Muscle of leg (tissue), 11 donors: ENCODE data around the gene METTL22. TPM values are rescaled to one million over a fixed set of nuclear protein-coding genes. Genes with fewer than 3 reads are reported as not detected.
A peak's percentile ranks its signal among the peaks of the same experiment; 100 is the strongest.

ENCODE experiments used
- DNase-seq: peaks from one replicate; pipeline ENCODE4 v3.0.0; 2013
- H3K27ac ChIP-seq: one replicate; pipeline ENCODE4 v1.5.1; 2013; ENCODE audit warnings: mild to moderate bottlenecking, low read length, control low read depth
- H3K27me3 ChIP-seq: one replicate; pipeline ENCODE4 v1.6.1; 2013; ENCODE audit warnings: low read length; ENCODE audit not compliant: control insufficient read depth, insufficient read depth
- H3K36me3 ChIP-seq: one replicate; pipeline ENCODE4 v1.6.1; 2013; ENCODE audit warnings: low read length; ENCODE audit not compliant: control insufficient read depth, insufficient read depth
- H3K4me1 ChIP-seq: one replicate; pipeline ENCODE4 v1.6.1; 2013; ENCODE audit warnings: low read length; ENCODE audit not compliant: control insufficient read depth, insufficient read depth
- H3K4me3 ChIP-seq: one replicate; pipeline ENCODE4 v1.5.1; 2013; ENCODE audit warnings: low read length, control low read depth
- H3K9me3 ChIP-seq: replicated peaks from 2 replicates; pipeline ENCODE4 v1.6.1; 2013; ENCODE audit warnings: low read depth, low read length; ENCODE audit not compliant: control insufficient read depth
- WGBS: methylation state at CpG from one replicate; pipeline ENCODE4 v1.1.5; 2013; ENCODE audit warnings: missing lambda C conversion rate; ENCODE audit not compliant: insufficient coverage; 5-methylcytosine and 5-hydroxymethylcytosine counted together
- polyA plus RNA-seq, 8 donors: library from polyadenylated mRNA; unstranded; fragments of 120-200 nt; gene quantifications; one replicate each; pipeline versions ENCODE4 v1.2.1 to v1.2.3, GENCODE V29; 2013; ENCODE audit warnings: inconsistent platforms in 1 of 8, low replicate concordance in 1 of 8; ENCODE audit not compliant: insufficient read length in 8 of 8, insufficient read depth in 1 of 8
- total RNA-seq: library from RNA; stranded (reverse); fragments of 120-200 nt; gene quantifications from one replicate; pipeline ENCODE4 v1.2.4, GENCODE V29; 2013

The METTL22 gene
- total and polyA plus RNA-seq, 9 donors = 12.6 to 22.8 (median 17.9) TPM

DNA sequence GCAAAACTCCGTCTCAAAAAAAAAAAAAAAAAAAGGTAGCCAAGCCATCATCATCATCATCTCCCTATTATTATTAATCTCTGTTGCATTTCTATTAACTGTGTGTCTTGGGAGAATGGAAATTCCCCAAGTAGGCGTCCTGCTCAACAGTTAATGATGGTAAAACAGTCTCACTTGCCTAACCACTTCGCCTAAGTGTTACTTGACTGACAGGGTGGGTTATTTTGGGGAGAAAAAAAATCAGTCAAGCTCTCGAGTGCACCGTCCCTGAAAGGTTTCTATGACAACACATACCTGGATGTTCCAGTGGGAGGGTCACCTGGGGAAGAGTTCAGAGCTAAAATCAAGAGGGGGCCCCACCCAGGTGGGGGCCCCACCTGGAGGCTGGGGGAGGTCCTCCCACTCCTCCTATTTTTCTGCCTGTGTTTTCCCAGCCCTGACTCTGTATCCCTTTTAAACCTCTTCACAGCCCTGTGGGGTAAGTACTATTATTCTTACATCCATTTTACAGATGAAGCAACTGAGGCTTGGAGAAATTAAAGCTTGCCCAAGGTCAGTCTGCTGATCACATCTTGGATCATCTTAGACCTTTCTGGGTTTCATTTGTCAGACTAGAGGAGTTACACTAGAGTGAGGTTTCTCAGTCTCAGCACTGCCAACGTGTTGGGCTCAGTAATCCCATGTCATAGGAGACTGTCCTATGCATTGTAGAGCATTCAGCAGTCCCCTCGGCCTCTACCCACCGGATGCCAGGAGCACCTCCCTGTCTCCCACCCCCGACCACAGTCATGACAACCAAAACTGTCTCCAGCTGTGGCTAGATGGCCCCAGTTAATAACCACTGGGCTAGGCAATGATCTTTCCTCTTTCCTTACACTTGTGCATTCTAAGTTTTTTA is 41.9 kb downstream of the METTL22 start:
- Histone ChIP-seq H3K27me3 (no peaks in the 10 kb centered on the region), H3K9me3 (no peaks in the 10 kb centered on the region), H3K27ac (no peak overlapping the region), H3K4me1 (no peaks in the 10 kb centered on the region), H3K36me3 (peaks cover 30% of the 10 kb centered on the region), H3K4me3 (no peak overlapping the region)
- no peak for DNase-seq
- WGBS = 85% methylated on average over 2 of the region's 9 CpGs

- Histone ChIP-seq H3K27ac (no peak overlapping the region), H3K27me3 (no peaks in the 10 kb centered on the region), H3K36me3 (peaks cover 30% of the 10 kb centered on the region), H3K9me3 (no peaks in the 10 kb centered on the region), H3K4me1 (no peaks in the 10 kb centered on the region), H3K4me3 (no peak overlapping the region)
- 61% methylated on average over 4 of the region's 6 CpGs for WGBS
- DNase-seq = no peak
These were observed 44.0 kb downstream of the METTL22 start for GRCh38 chr16:8665529-8665928.

DNA sequence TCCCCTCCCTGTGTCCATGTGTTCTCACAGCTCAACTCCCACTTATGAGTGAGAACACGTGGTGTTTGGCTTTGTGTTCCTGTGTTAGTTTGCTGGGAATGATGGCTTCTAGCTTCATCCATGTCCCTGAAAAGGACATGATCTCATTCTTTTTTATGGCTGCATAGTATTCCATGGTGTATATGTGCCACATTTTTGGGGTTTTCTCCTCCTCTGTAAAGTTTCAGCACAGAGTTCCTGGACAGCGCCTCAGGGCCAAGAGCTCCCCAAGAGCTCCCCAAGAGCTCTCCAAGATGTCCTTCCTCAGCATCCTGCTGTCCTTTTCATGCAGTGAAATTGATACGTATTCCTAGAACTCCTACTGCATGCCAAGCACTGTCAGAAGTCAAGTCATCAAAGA is 46.0 kb downstream of the METTL22 start:
- no peaks in the 10 kb centered on the region for H3K9me3 ChIP-seq
- no peaks in the 10 kb centered on the region for H3K4me1 ChIP-seq
- H3K27ac ChIP-seq = no peak overlapping the region
- H3K27me3 ChIP-seq = no peaks in the 10 kb centered on the region
- 92% methylated on average over 2 of the region's 3 CpGs for WGBS
- peaks cover 30% of the 10 kb centered on the region for H3K36me3 ChIP-seq
- no peak overlapping the region for H3K4me3 ChIP-seq
- no peak for DNase-seq

- WGBS = 79% methylated on average over 2 of the region's 5 CpGs
- Histone ChIP-seq H3K9me3 (no peaks in the 10 kb centered on the region), H3K4me1 (no peaks in the 10 kb centered on the region), H3K4me3 (no peak overlapping the region), H3K36me3 (peaks cover 30% of the 10 kb centered on the region), H3K27ac (no peak overlapping the region), H3K27me3 (no peaks in the 10 kb centered on the region)
- DNase-seq = no peak
These were observed 46.6 kb downstream of the METTL22 start for GRCh38 chr16:8668113-8668512.

- H3K4me3 ChIP-seq = no peak overlapping the region
- no peak for DNase-seq
- WGBS = no CpG with 5 or more reads among the region's 1 CpG
These were observed 48.0 kb downstream of the METTL22 start for GRCh38 chr16:8669481-8669880.

DNA sequence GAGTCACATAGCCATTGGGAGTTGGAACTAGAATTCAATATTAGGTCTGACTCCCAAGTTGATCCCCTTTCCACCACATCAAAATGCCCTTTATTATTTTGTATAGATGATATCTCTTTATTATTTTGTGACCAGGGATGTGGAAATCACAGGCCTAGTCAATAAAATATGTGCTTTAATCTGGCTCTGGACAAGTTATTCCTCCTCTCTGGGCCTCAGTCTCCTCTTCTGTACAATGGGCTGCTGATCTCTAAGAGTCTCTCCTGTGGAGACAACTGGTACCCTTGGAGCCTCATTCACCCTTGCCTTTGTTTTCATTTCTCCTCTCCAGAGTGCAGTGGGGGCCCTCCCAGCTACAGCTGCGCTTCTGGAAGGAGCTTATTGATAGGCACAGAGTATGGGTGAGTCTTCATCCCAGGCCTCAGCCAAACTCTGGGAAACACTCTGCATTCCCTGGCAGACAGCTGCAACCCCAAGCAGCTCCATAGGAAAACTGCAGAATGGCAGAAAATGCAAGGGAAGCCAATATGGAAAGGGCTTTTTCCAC is 48.6 kb downstream of the METTL22 start:
- H3K9me3 ChIP-seq = no peaks in the 10 kb centered on the region
- H3K27ac ChIP-seq = no peak overlapping the region
- peaks cover 16% of the 10 kb centered on the region for H3K36me3 ChIP-seq
- peaks cover 11% of the 10 kb centered on the region for H3K4me1 ChIP-seq
- DNase-seq = no peak
- H3K4me3 ChIP-seq = no peak overlapping the region
- H3K27me3 ChIP-seq = no peaks in the 10 kb centered on the region
- no CpG with 5 or more reads among the region's 1 CpG for WGBS

More at GRCh38 chr16:8669481-8669880, 48.0 kb downstream of the METTL22 start:
- H3K36me3 ChIP-seq = peaks cover 22% of the 10 kb centered on the region
- H3K4me1 ChIP-seq = peaks cover 5% of the 10 kb centered on the region
- no peak overlapping the region for H3K27ac ChIP-seq
- no peaks in the 10 kb centered on the region for H3K9me3 ChIP-seq
- no peaks in the 10 kb centered on the region for H3K27me3 ChIP-seq

GRCh38 chr16:8673611-8674412 is 52.3 kb downstream of the METTL22 start:
- no peaks in the 10 kb centered on the region for H3K36me3 ChIP-seq
- no peak for DNase-seq
- WGBS = 13% methylated on average over 9 of the region's 24 CpGs
- peaks cover 18% of the 10 kb centered on the region for H3K4me1 ChIP-seq
- H3K4me3 ChIP-seq = peak overlapping the region; percentile 54
- no peaks in the 10 kb centered on the region for H3K9me3 ChIP-seq
- no peak overlapping the region for H3K27ac ChIP-seq
- H3K27me3 ChIP-seq = no peaks in the 10 kb centered on the region

DNA sequence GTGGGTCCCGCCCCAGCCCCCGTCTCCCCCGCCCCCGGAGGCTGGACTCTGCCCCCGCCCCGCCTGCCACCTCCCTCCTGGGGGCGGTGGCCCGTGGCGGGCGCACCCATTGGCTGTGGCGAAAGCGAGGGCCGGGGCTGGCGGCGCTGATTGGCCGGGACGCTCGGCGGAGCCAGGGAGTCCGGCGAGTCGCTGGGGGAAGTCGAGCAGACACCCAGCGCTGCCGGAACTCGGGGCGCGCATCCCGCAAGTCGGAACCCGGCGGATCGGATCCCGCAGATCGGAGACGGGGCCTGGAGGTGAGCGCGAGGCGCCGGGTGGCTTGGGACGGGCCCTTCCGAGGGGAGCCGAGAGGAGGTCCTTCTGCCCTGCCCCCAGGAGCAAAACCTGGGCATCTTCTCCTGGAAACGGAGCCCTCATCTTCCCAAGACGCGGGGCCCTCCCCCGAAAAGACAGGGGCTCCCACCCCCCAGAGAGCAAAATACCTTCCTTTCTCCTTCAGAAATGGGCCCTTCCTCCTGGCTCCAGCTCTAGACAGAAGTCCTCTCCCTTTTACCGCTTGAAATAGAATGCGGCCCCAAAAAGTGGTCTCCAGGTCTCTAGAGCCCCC is 53.0 kb downstream of the METTL22 start, which contains the start of gene ABAT:
Gene ABAT, plus strand, starts transcription at position 205 of the 610 bp plus-strand sequence. CDS start 61,123 bp downstream, outside the sequence.
- peaks cover 18% of the 10 kb centered on the region for H3K4me1 ChIP-seq

GRCh38 chr16:8675183-8676159 is 54.0 kb downstream of the METTL22 start:
- no peak overlapping the region for H3K4me3 ChIP-seq
- H3K27me3 ChIP-seq = no peaks in the 10 kb centered on the region
- H3K27ac ChIP-seq = no peak overlapping the region
- H3K9me3 ChIP-seq = peaks cover 6% of the 10 kb centered on the region
- DNase-seq = no peak
- H3K4me1 ChIP-seq = peaks cover 18% of the 10 kb centered on the region
- WGBS = 71% methylated on average over 12 of the region's 13 CpGs
- no peaks in the 10 kb centered on the region for H3K36me3 ChIP-seq

More for the DNA sequence above, 53.0 kb downstream of the METTL22 start, which contains the start of gene ABAT:
- no peak within 1 kb of the TSS for H3K27ac ChIP-seq
- no peaks in the 10 kb centered on the region for H3K36me3 ChIP-seq
- H3K4me3 ChIP-seq = peak within 1 kb of the TSS; percentile 73
- H3K27me3 ChIP-seq = no peaks in the 10 kb centered on the region
- DNase-seq = peak; percentile 93
- H3K9me3 ChIP-seq = peaks cover 1% of the 10 kb centered on the region
- WGBS = 2% methylated on average over 43 of the region's 49 CpGs
